D721Med (cell line): ENCODE measurements around the gene B3GNT7.
A peak's percentile ranks its signal among the peaks of the same experiment; 100 is the strongest.

ENCODE experiments used
- DNase-seq: peaks from one replicate; pipeline ENCODE4 v3.0.0; 2011; ENCODE audit warnings: low spot score; ENCODE audit not compliant: insufficient read length
- FAIRE-seq: peaks from 2 replicates; lab custom pipeline; 2011; peaks lifted over from hg19 to GRCh38; lab: Jason Lieb, UNC
- CTCF ChIP-seq: IDR thresholded peaks from 2 replicates; pipeline ENCODE4 v1.5.1; 2012; ENCODE audit warnings: mild to moderate bottlenecking, control low read depth; ENCODE audit not compliant: insufficient read depth; ENCODE audit errors: missing control alignments

B3GNT7 gene

DNA sequence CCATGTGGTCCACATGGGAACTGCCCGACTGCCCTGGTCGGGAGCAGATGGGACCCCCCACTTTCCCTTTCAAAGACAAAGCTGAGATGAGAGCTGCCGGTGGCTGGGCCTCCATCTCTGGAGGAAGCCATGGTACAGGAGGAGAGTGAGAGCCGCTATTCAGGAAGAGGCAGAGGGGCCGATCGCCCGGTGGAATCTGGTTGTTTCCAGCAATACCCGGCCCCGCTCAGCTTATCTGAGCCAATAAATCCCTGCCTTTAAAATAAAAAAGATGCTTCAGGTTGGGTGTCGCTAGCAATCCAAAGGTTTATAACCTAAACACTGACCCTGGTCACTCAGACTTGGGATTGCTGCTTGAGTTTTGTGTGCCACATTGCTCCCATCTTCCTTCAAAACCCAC, 15.2 kb upstream of the B3GNT7 start:
- DNase-seq (no peak), FAIRE-seq (no peak)
- no peak for TF ChIP-seq CTCF

GRCh38 chr2:231380991-231381847, 14.3 kb upstream of the B3GNT7 start:
- no peak for TF ChIP-seq CTCF
- FAIRE-seq (no peak), DNase-seq (no peak)

GRCh38 chr2:231382116-231382515, 13.4 kb upstream of the B3GNT7 start:
- TF ChIP-seq CTCF = no peak
- FAIRE-seq = no peak
- DNase-seq = no peak

GRCh38 chr2:231383416-231384108, 11.9 kb upstream of the B3GNT7 start:
- FAIRE-seq (no peak), DNase-seq (no peak)
- no peak for TF ChIP-seq CTCF

DNA sequence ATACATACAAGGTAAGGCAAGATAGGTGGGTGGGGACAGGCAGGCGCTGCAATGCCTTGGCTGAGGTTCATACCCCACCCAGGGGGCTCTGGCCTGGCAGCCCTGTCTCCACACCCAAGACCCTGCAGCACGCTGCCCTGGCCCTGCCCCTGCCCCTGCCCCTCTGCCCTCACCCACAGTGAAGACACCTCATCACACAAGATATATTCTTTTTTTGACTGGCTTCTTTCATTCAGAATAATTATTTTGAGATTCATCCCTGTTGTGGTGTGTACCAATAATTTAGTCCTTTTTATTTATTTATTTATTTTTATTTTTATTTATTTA, 11.4 kb upstream of the B3GNT7 start:
- TF ChIP-seq CTCF = no peak
- DNase-seq = no peak
- FAIRE-seq = no peak

DNA sequence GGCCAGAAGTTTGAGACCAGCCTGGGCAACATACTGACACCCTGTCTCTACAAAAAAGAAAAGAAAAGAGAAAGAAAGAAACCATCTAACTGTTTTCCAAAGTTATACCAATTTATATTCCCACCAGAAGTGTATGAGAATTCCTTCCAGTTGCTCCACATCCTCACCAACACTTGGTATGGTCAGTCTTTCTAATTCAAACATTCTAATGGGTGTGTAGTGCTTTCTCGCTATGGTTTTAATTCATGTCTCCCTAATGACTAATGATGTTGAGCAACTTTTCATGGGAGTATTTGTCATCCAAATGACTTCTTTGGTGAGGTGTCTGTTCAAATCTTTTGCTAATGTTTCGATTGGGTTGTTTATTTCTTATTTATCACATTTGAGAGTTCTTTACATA, 10.5 kb upstream of the B3GNT7 start:
- FAIRE-seq = peak; percentile 16
- no peak for DNase-seq
- TF ChIP-seq CTCF = no peak

DNA sequence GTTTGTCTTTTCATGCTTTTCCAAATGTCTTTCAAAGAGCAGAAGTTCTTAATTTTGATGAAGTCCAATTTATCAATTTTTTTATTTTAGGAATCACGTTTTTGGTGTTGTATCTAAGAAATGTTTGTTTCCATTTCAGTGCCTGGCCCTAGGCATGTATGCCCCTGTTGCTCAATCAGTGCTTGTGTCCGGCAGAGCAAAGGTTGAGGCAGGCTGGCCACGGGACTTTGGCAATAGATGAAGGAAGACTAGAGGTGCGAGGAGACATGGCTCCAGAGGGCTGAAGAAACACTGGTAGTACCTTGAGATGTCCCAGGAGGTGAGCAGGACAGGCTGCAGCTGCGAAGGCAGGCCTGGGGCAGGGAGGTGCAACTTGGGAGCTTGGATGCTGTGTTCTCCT, 10.1 kb upstream of the B3GNT7 start:
- no peak for TF ChIP-seq CTCF
- DNase-seq (no peak), FAIRE-seq (no peak)
